Esophagus (tissue), 2 donors: ENCODE data around the gene WNT2B. TPM values are rescaled to one million over a fixed set of nuclear protein-coding genes. Genes with fewer than 3 reads are reported as not detected.

Experiments used
- H3K27ac ChIP-seq, 2 donors: one replicate each; pipeline ENCODE4 v1.5.1; 2013; ENCODE audit warnings: low read depth in 2 of 2, mild to moderate bottlenecking in 2 of 2, inconsistent platforms in 1 of 2, low read length in 1 of 2, moderate library complexity in 1 of 2
- H3K27me3 ChIP-seq, 2 donors: one replicate each; pipeline ENCODE4 v1.6.1; 2013; ENCODE audit warnings: low read length in 2 of 2, control low read depth in 1 of 2, mild to moderate bottlenecking in 1 of 2; ENCODE audit not compliant: insufficient read depth in 2 of 2, control insufficient read depth in 1 of 2
- H3K36me3 ChIP-seq, 2 donors: one replicate each; pipeline ENCODE4 v1.6.1; 2013; ENCODE audit warnings: low read length in 1 of 2; ENCODE audit not compliant: control insufficient read depth in 2 of 2, insufficient read depth in 2 of 2
- H3K4me1 ChIP-seq, 2 donors: one replicate each; pipeline ENCODE4 v1.6.1; 2013; ENCODE audit warnings: low read length in 1 of 2; ENCODE audit not compliant: control insufficient read depth in 2 of 2, insufficient read depth in 2 of 2
- H3K4me3 ChIP-seq, 2 donors: one replicate each; pipeline ENCODE4 v1.5.1; 2013; ENCODE audit warnings: low read length in 2 of 2, mild to moderate bottlenecking in 2 of 2, low read depth in 1 of 2, moderate library complexity in 1 of 2
- H3K9me3 ChIP-seq, 2 donors: one replicate each; pipeline ENCODE4 v1.6.1; 2013; ENCODE audit warnings: mild to moderate bottlenecking in 2 of 2, low read depth in 1 of 2, low read length in 1 of 2, moderate library complexity in 1 of 2; ENCODE audit not compliant: control insufficient read depth in 2 of 2, insufficient read depth in 1 of 2
- WGBS, 2 donors: extraction: QIAGEN DNeasy Blood & Tissue Kit; methylation state at CpG; one replicate each; pipeline ENCODE4 v1.1.7; 2013; 5-methylcytosine and 5-hydroxymethylcytosine counted together
- polyA plus RNA-seq, 2 donors: library from polyadenylated mRNA; stranded (reverse); fragments of 200-250 nt; gene quantifications; one replicate each; pipeline ENCODE4 v1.2.3, GENCODE V29; 2013
- donor health status: healthy with polysubstance abuse.
- donor health status: Bipolar disorder and iron deficiency.

WNT2B gene
- polyA plus RNA-seq, 2 donors: 2.2 to 3.2 TPM

GRCh38 chr1:112544751-112545150 is 36.0 kb downstream of the WNT2B start:
- no peaks in the 10 kb centered on the region for H3K36me3 ChIP-seq
- H3K27ac ChIP-seq: no peak overlapping the region
- no peaks in the 10 kb centered on the region for H3K9me3 ChIP-seq
- WGBS, 2 donors: 62 to 63% methylated on average over 3 of the region's 3 CpGs
- H3K27me3 ChIP-seq: no peaks in the 10 kb centered on the region
- H3K4me3 ChIP-seq: no peak overlapping the region
- no peaks in the 10 kb centered on the region for H3K4me1 ChIP-seq

GRCh38 chr1:112546076-112546475 is 37.3 kb downstream of the WNT2B start:
- H3K36me3 ChIP-seq: no peaks in the 10 kb centered on the region

GRCh38 chr1:112548547-112548946 is 39.8 kb downstream of the WNT2B start:
- H3K4me1 ChIP-seq: no peaks in the 10 kb centered on the region
- H3K9me3 ChIP-seq: no peaks in the 10 kb centered on the region
- WGBS, 2 donors: 87 to 92% methylated on average over 3 of the region's 3 CpGs
- no peak overlapping the region for H3K4me3 ChIP-seq
- H3K27me3 ChIP-seq: no peaks in the 10 kb centered on the region
- no peak overlapping the region for H3K27ac ChIP-seq
- no peaks in the 10 kb centered on the region for H3K36me3 ChIP-seq

More at GRCh38 chr1:112546076-112546475, 37.3 kb downstream of the WNT2B start:
- 93 to 96% methylated on average over 2 of the region's 2 CpGs for WGBS, 2 donors
- Histone ChIP-seq H3K4me3 (no peak overlapping the region), H3K27me3 (no peaks in the 10 kb centered on the region), H3K9me3 (no peaks in the 10 kb centered on the region), H3K27ac (no peak overlapping the region), H3K4me1 (no peaks in the 10 kb centered on the region)

- 83% methylated on average over 2 of the region's 2 CpGs for WGBS, 2 donors
- Histone ChIP-seq H3K36me3 (no peaks in the 10 kb centered on the region), H3K9me3 (no peaks in the 10 kb centered on the region), H3K27ac (no peak overlapping the region), H3K27me3 (no peaks in the 10 kb centered on the region), H3K4me3 (no peak overlapping the region), H3K4me1 (no peaks in the 10 kb centered on the region)
Measured at GRCh38 chr1:112549590-112549989, 40.8 kb downstream of the WNT2B start.

GRCh38 chr1:112554411-112554810 is 45.6 kb downstream of the WNT2B start:
- Histone ChIP-seq H3K9me3 (no peaks in the 10 kb centered on the region), H3K27ac (no peak overlapping the region), H3K4me3 (no peak overlapping the region), H3K4me1 (no peaks in the 10 kb centered on the region), H3K36me3 (no peaks in the 10 kb centered on the region), H3K27me3 (no peaks in the 10 kb centered on the region)

GRCh38 chr1:112557385-112557784 is 48.6 kb downstream of the WNT2B start:
- no peaks in the 10 kb centered on the region for H3K36me3 ChIP-seq
- no peak overlapping the region for H3K4me3 ChIP-seq
- H3K27ac ChIP-seq: no peak overlapping the region
- no peaks in the 10 kb centered on the region for H3K27me3 ChIP-seq
- 75 to 77% methylated on average over 1 of the region's 1 CpG for WGBS, 2 donors
- no peaks in the 10 kb centered on the region for H3K9me3 ChIP-seq
- H3K4me1 ChIP-seq: no peaks in the 10 kb centered on the region

GRCh38 chr1:112558634-112559033 is 49.9 kb downstream of the WNT2B start:
- H3K4me3 ChIP-seq: no peak overlapping the region
- 93 to 95% methylated on average over 3 of the region's 3 CpGs for WGBS, 2 donors

GRCh38 chr1:112563341-112563740 is 54.6 kb downstream of the WNT2B start:
- no peaks in the 10 kb centered on the region for H3K4me1 ChIP-seq
- no peaks in the 10 kb centered on the region for H3K27me3 ChIP-seq
- H3K4me3 ChIP-seq: no peak overlapping the region
- no peak overlapping the region for H3K27ac ChIP-seq
- no peaks in the 10 kb centered on the region for H3K36me3 ChIP-seq
- H3K9me3 ChIP-seq: no peaks in the 10 kb centered on the region

More at GRCh38 chr1:112558634-112559033, 49.9 kb downstream of the WNT2B start:
- no peaks in the 10 kb centered on the region for H3K4me1 ChIP-seq
- H3K36me3 ChIP-seq: no peaks in the 10 kb centered on the region
- no peak overlapping the region for H3K27ac ChIP-seq
- H3K27me3 ChIP-seq: no peaks in the 10 kb centered on the region
- no peaks in the 10 kb centered on the region for H3K9me3 ChIP-seq

GRCh38 chr1:112564081-112564480 is 55.3 kb downstream of the WNT2B start:
- Histone ChIP-seq H3K4me3 (no peak overlapping the region), H3K27me3 (no peaks in the 10 kb centered on the region), H3K4me1 (no peaks in the 10 kb centered on the region), H3K36me3 (no peaks in the 10 kb centered on the region), H3K27ac (no peak overlapping the region), H3K9me3 (no peaks in the 10 kb centered on the region)
- WGBS, 2 donors: 82 to 93% methylated on average over 1 of the region's 1 CpG

- H3K4me1 ChIP-seq: no peaks in the 10 kb centered on the region
- 94 to 100% methylated on average over 1 of the region's 1 CpG for WGBS, 2 donors
- no peak overlapping the region for H3K27ac ChIP-seq
- H3K9me3 ChIP-seq: no peaks in the 10 kb centered on the region
- no peaks in the 10 kb centered on the region for H3K27me3 ChIP-seq
- no peaks in the 10 kb centered on the region for H3K36me3 ChIP-seq
- H3K4me3 ChIP-seq: no peak overlapping the region
Measured at GRCh38 chr1:112565800-112566199, 57.0 kb downstream of the WNT2B start.
